Hematopoietic multipotent progenitor cell treated with erythropoietin and hydrocortisone succinate and interleukin-3 and kit ligand, for 15 days (in vitro differentiated cells): ENCODE data around the gene SLC6A18.
"Not testable (repeated sequence)": the region's sequence is repeated elsewhere in the genome, so short reads cannot be mapped to it uniquely, and the experiment has no call there.

Source experiments
- DNase-seq: peaks from one replicate; pipeline ENCODE4 v3.0.0-alpha.2; 2015; ENCODE audit warnings: low spot score

Gene SLC6A18

GRCh38 chr5:1255081-1255561 lies 29.9 kb downstream of the SLC6A18 start:
- no peak for DNase-seq

GRCh38 chr5:1256776-1257175 lies 31.6 kb downstream of the SLC6A18 start:
- DNase-seq = no peak

GRCh38 chr5:1257363-1257762 lies 32.2 kb downstream of the SLC6A18 start:
- DNase-seq = no peak

GRCh38 chr5:1257841-1258240 lies 32.7 kb downstream of the SLC6A18 start:
- no peak for DNase-seq

GRCh38 chr5:1259806-1260480 lies 34.8 kb downstream of the SLC6A18 start:
- no peak for DNase-seq

- no peak for DNase-seq
Measured at GRCh38 chr5:1261643-1262042, 36.5 kb downstream of the SLC6A18 start.

GRCh38 chr5:1262381-1262780 lies 37.2 kb downstream of the SLC6A18 start:
- no peak for DNase-seq

GRCh38 chr5:1264211-1264610 lies 39.0 kb downstream of the SLC6A18 start:
- DNase-seq = no peak

- no peak for DNase-seq
Measured at GRCh38 chr5:1265026-1265425, 39.8 kb downstream of the SLC6A18 start.

- no peak for DNase-seq
Measured at GRCh38 chr5:1265461-1266455, 40.6 kb downstream of the SLC6A18 start.

- DNase-seq = no peak
Measured at GRCh38 chr5:1266791-1267190, 41.6 kb downstream of the SLC6A18 start.

- not testable (repeated sequence) for DNase-seq
Measured at GRCh38 chr5:1267464-1267863, 42.3 kb downstream of the SLC6A18 start.

- DNase-seq = no peak
Measured at GRCh38 chr5:1268056-1268455, 42.9 kb downstream of the SLC6A18 start.

GRCh38 chr5:1268666-1269065 lies 43.5 kb downstream of the SLC6A18 start:
- no peak for DNase-seq

GRCh38 chr5:1270426-1270825 lies 45.2 kb downstream of the SLC6A18 start:
- no peak for DNase-seq

- DNase-seq = no peak
Measured at GRCh38 chr5:1270933-1271914, 46.0 kb downstream of the SLC6A18 start.

- DNase-seq = no peak
Measured at GRCh38 chr5:1272201-1272600, 47.0 kb downstream of the SLC6A18 start.

GRCh38 chr5:1273745-1274144 lies 48.6 kb downstream of the SLC6A18 start:
- DNase-seq = no peak

GRCh38 chr5:1274471-1274870 lies 49.3 kb downstream of the SLC6A18 start:
- no peak for DNase-seq

GRCh38 chr5:1275397-1276391 lies 50.5 kb downstream of the SLC6A18 start:
- DNase-seq = not testable (repeated sequence)

- no peak for DNase-seq
Measured at GRCh38 chr5:1276930-1277329, 51.7 kb downstream of the SLC6A18 start.
